Measurements from ENCODE around the gene IL15RA. TPM values are rescaled to one million over a fixed set of nuclear protein-coding genes. Genes with fewer than 3 reads are reported as not detected.

IL15RA gene
- total RNA-seq, 4 donors from 2014 or later: 10.6 to 34.3 (median 22.8) TPM

DNA sequence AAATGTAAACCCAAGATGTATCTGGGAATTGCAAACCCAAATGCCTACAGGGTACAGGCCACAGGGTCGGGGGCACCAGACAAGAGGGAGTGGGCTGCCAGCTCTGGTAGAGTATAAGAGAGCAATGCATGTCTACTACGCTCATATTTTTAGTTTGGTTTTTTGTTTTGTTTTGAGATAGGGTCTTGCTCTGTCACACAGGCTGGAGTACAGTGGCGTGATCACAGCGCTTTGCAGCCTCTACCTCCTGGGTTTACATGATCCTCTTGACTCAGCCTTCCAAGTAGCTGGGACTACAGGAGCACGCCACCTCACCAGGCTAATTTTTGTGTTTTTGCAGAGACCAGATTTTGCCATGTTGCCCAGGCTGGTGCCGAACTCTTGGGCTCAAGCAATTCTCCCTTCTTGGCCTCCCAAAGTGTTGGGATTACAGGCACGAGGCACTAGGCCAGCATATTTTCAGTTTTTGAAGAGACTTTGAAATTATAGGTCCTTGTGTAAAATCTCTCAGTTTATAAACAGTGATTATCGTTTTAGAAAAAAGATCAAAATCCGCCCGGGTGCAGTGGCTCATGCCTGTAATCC, 11.1 kb upstream of the IL15RA start:
- intact Hi-C loops (cut with DNase I): no loop called here
- Histone ChIP-seq H3K36me3 (no peaks in the 10 kb centered on the region), H3K27me3 (no peaks in the 10 kb centered on the region), H3K27ac (no peak overlapping the region), H3K9me3 (no peaks in the 10 kb centered on the region), H3K4me1 (no peaks in the 10 kb centered on the region), H3K4me3 (replicated peaks in 1 of 3) (no peak overlapping the region)
- no peak for DNase-seq
- no peak for TF ChIP-seq POLR2A (IDR thresholded peaks at IDR 0.05)
- TF ChIP-seq, protein P1, sequence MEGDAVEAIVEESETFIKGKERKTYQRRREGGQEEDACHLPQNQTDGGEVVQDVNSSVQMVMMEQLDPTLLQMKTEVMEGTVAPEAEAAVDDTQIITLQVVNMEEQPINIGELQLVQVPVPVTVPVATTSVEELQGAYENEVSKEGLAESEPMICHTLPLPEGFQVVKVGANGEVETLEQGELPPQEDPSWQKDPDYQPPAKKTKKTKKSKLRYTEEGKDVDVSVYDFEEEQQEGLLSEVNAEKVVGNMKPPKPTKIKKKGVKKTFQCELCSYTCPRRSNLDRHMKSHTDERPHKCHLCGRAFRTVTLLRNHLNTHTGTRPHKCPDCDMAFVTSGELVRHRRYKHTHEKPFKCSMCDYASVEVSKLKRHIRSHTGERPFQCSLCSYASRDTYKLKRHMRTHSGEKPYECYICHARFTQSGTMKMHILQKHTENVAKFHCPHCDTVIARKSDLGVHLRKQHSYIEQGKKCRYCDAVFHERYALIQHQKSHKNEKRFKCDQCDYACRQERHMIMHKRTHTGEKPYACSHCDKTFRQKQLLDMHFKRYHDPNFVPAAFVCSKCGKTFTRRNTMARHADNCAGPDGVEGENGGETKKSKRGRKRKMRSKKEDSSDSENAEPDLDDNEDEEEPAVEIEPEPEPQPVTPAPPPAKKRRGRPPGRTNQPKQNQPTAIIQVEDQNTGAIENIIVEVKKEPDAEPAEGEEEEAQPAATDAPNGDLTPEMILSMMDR (IDR thresholded peaks at IDR 0.05): no peak
- 93 to 95% methylated on average over 10 of the region's 10 CpGs for WGBS, 2 donors

DNA sequence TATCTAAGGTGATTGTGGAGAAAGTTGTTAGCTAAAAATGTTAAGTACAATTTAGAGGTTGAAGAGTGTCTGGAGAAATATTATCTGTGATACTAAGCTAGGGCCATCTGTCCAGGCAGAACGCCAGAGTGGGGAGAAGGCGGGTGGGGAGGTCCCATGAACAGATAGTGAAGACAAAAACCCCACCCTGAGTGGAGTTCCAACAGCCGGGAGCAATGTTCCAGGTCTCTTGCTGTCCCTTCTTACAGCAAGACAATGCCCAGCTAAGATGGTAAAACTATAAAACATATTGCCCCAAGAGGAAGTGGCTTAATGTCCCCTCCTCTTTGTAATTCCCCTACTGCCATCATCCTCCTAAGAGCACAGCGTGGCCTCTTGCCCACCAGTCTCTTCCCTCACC, 10.4 kb upstream of the IL15RA start:
- no peak for DNase-seq
- H3K4me3 ChIP-seq (replicated peaks in 1 of 3): no peak overlapping the region
- no peaks in the 10 kb centered on the region for H3K9me3 ChIP-seq
- no peaks in the 10 kb centered on the region for H3K4me1 ChIP-seq
- WGBS, 2 donors: 73 to 76% methylated on average over 4 of the region's 4 CpGs
- no peaks in the 10 kb centered on the region for H3K36me3 ChIP-seq
- no peak overlapping the region for H3K27ac ChIP-seq
- no peaks in the 10 kb centered on the region for H3K27me3 ChIP-seq
- intact Hi-C loops (cut with DNase I): no loop called here
- TF ChIP-seq, protein P1 (IDR thresholded peaks at IDR 0.05): no peak
- no peak for TF ChIP-seq POLR2A (IDR thresholded peaks at IDR 0.05)

GRCh38 chr10:5985029-5985428, 7.7 kb upstream of the IL15RA start:
- Histone ChIP-seq H3K27ac (no peak overlapping the region), H3K4me1 (no peaks in the 10 kb centered on the region)
- DNase-seq: no peak

GRCh38 chr10:5983774-5984173, 6.4 kb upstream of the IL15RA start:
- intact Hi-C loops (cut with DNase I): no loop called here
- H3K27me3 ChIP-seq: no peaks in the 10 kb centered on the region
- no peak overlapping the region for H3K4me3 ChIP-seq (replicated peaks in 1 of 3)
- no peak for DNase-seq
- no peaks in the 10 kb centered on the region for H3K4me1 ChIP-seq
- H3K9me3 ChIP-seq: no peaks in the 10 kb centered on the region
- H3K36me3 ChIP-seq: no peaks in the 10 kb centered on the region
- H3K27ac ChIP-seq: no peak overlapping the region
- WGBS, 2 donors: 52 to 54% methylated on average over 9 of the region's 9 CpGs
- TF ChIP-seq, protein P1 (IDR thresholded peaks at IDR 0.05): no peak
- no peak for TF ChIP-seq POLR2A (IDR thresholded peaks at IDR 0.05)

More at GRCh38 chr10:5985029-5985428, 7.7 kb upstream of the IL15RA start:
- intact Hi-C loops (cut with DNase I): no loop called here
- H3K4me3 ChIP-seq (replicated peaks in 1 of 3): no peak overlapping the region
- 85 to 86% methylated on average over 5 of the region's 5 CpGs for WGBS, 2 donors
- TF ChIP-seq, protein P1 (IDR thresholded peaks at IDR 0.05): no peak
- no peak for TF ChIP-seq POLR2A (IDR thresholded peaks at IDR 0.05)
- H3K9me3 ChIP-seq: no peaks in the 10 kb centered on the region
- H3K27me3 ChIP-seq: no peaks in the 10 kb centered on the region
- no peaks in the 10 kb centered on the region for H3K36me3 ChIP-seq

DNA sequence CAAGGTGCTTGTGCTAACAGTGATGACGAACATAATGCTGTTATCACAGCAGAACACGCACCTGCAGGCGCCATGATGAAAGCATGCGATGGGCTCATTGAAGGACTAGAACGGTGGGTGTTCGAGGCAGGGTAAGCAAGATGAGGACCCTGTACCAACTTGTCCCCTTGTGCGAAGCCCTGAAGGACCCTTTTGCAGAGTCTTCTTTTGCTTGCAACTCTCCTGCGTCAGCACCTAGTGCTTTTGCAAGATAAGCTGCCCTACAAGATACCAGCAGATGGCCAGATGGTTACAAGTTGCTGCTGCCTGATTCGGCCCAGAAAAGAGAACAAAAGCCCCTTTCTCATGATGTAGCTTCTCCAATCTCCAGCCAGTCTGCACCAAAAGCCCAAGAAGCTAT, 4.2 kb upstream of the IL15RA start:
- H3K4me3 ChIP-seq (replicated peaks in 1 of 3): no peak overlapping the region
- no peaks in the 10 kb centered on the region for H3K4me1 ChIP-seq
- no peaks in the 10 kb centered on the region for H3K36me3 ChIP-seq
- WGBS, 2 donors: 80 to 93% methylated on average over 9 of the region's 9 CpGs
- no peaks in the 10 kb centered on the region for H3K27me3 ChIP-seq
- no peak for TF ChIP-seq POLR2A (IDR thresholded peaks at IDR 0.05)
- TF ChIP-seq, protein P1 (IDR thresholded peaks at IDR 0.05): no peak
- H3K9me3 ChIP-seq: no peaks in the 10 kb centered on the region
- DNase-seq: no peak
- intact Hi-C loops (cut with DNase I): no loop called here
- no peak overlapping the region for H3K27ac ChIP-seq

Measured in thyroid gland (tissue), 4 donors.